Skeletal muscle satellite cell (primary cell): Measurements from ENCODE around the gene TBC1D26.
"Not testable (repeated sequence)": the region's sequence is repeated elsewhere in the genome, so short reads cannot be mapped to it uniquely, and the experiment has no call there.

Experiments
- H3K27me3 ChIP-seq: 2 replicates; pipeline ENCODE4 v1.7.0; 2013; ENCODE audit warnings: low read length; ENCODE audit not compliant: control insufficient read depth, insufficient read depth
- H3K36me3 ChIP-seq: 2 replicates; pipeline ENCODE4 v1.7.0; 2013; ENCODE audit warnings: mild to moderate bottlenecking, control low read depth, low read length; ENCODE audit not compliant: insufficient read depth
- H3K4me1 ChIP-seq: 2 replicates; pipeline ENCODE4 v1.7.0; 2013; ENCODE audit warnings: low read length; ENCODE audit not compliant: control insufficient read depth, insufficient read depth
- H3K4me2 ChIP-seq: 2 replicates; pipeline ENCODE4 v1.7.0; 2013; ENCODE audit warnings: mild to moderate bottlenecking, low read length
- H3K4me3 ChIP-seq: 2 replicates; pipeline ENCODE4 v1.7.0; 2013; ENCODE audit warnings: low read length
- H3K9ac ChIP-seq: 2 replicates; pipeline ENCODE4 v1.7.0; 2013; ENCODE audit warnings: mild to moderate bottlenecking, low read depth, low read length, moderate library complexity
- H3K9me3 ChIP-seq: replicated peaks from 2 replicates; pipeline ENCODE4 v1.7.0; 2013; ENCODE audit warnings: mild to moderate bottlenecking, control low read depth, low read length

Gene TBC1D26

DNA sequence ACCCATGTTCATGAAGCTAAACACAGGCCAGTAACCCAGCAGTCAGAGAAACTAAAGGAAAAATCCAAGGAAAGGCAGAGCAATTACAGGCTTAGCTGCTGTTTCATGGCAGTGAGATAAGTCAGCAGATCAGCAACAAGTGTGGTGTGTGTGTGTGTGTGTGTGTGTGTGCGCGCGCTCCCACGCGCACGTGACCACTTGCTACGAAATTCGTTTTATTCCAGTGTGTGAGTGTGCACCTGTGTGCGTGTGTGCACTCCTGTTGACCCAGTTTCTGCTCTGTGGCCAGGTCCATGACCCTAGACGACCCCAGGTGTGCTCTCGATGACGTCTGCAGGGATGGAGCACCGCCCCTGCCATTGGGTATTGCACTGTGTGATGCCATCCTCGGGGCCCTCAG is 1.5 kb upstream of the TBC1D26 start:
- not testable (repeated sequence) for H3K27me3 ChIP-seq, H3K4me2 ChIP-seq, H3K4me1 ChIP-seq, H3K9me3 ChIP-seq, H3K4me3 ChIP-seq, H3K9ac ChIP-seq, H3K36me3 ChIP-seq

DNA sequence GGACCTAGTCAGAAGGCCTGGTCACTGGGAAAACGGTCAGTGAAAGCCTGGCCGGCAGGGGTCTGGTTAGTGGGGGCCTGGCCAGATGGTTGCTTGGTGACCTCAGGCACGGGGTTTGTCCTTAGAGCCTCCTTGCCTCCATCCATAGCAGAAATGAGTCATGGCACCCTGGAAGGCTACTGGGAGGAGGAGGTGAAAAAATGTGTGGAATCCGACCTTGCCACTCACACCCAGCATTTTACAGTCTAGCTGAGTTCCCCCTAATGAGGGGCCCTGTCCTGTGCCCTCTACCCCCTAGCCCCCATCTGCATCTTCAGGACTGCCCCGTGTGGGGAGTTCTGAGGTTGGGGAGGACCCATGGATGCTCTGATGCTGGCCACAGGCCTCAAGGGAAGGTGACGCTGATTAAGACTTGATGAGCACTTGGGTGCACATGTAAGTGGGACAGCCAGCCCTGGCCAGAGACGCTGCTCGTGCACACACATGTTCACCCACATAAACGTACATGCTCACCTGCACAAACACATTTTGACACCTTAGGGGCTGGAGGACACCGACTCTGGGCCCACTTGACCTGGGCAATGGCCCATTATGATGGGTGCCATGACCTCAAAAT is 1.2 kb downstream of the TBC1D26 start:
- not testable (repeated sequence) for H3K9ac ChIP-seq, H3K4me1 ChIP-seq, H3K27me3 ChIP-seq, H3K4me2 ChIP-seq, H3K4me3 ChIP-seq, H3K36me3 ChIP-seq, H3K9me3 ChIP-seq

DNA sequence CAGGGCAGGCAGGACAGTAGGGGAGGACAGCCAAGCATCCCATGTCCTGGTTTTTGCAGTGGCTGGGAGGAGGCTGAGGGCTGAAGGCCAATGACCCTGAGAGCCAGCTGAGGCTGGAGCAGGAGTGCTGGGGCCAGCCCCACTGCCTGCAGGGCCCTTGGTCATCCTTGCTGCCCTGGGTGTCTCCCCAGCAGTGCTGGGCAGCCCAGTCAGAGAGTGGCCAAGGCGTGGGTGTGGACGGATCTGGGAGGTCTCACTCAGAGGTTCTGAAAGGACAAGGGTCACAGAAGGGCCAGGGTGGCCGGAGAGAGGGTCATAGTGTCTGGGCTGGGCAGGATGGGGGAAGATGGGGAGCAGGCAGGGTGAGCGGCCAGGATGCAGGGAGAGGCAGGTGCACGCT is 4.5 kb downstream of the TBC1D26 start:
- H3K4me1 ChIP-seq, H3K9ac ChIP-seq, H3K9me3 ChIP-seq, H3K4me3 ChIP-seq, H3K27me3 ChIP-seq, H3K4me2 ChIP-seq, H3K36me3 ChIP-seq: not testable (repeated sequence)

DNA sequence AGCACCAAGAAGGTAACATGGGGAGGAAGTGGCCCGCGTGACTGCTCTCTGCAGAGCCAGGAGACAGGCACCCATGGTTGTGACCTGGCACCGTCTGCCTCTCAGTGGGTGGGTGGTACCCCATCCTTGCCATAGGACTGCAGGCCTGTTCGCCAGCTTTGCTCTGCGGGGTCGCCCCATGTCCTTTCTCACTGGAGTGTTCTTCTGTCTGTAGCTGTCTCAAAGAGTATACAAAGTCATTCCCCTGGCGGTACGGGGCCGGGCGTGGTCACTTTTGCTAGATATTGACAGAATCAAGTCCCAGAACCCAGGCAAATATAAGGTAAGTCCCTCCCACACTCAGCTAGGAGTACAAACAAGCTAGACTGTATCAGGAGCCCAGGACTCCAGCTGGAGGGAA is 6.0 kb downstream of the TBC1D26 start:
- H3K27me3 ChIP-seq, result no peaks in the 10 kb centered on the region
- H3K9me3 ChIP-seq, result no peaks in the 10 kb centered on the region
- H3K9ac ChIP-seq, result no peak overlapping the region
- H3K36me3 ChIP-seq, result no peaks in the 10 kb centered on the region
- no peaks in the 10 kb centered on the region for H3K4me1 ChIP-seq
- no peak overlapping the region for H3K4me2 ChIP-seq
- no peak overlapping the region for H3K4me3 ChIP-seq

DNA sequence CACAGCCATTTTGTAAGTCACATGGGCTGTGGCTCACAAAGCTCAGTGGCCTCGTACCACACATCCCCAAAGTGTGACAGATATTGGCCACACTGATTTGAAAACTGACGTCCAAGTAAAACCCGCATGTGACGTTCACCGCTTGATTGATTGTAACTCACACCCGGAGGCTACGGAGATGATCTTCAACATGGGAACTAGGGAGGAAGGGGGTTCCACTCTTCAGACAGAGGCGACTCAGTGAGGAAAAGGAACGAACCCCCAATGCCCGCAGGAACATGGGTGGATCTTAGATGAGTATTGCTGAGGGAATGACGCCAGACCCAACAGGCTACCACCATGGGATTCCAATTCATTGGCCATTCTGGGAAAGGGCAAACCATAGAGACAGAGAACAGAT is 7.2 kb downstream of the TBC1D26 start:
- not testable (repeated sequence) for H3K4me1 ChIP-seq, H3K9me3 ChIP-seq, H3K4me3 ChIP-seq, H3K27me3 ChIP-seq, H3K4me2 ChIP-seq, H3K36me3 ChIP-seq, H3K9ac ChIP-seq

DNA sequence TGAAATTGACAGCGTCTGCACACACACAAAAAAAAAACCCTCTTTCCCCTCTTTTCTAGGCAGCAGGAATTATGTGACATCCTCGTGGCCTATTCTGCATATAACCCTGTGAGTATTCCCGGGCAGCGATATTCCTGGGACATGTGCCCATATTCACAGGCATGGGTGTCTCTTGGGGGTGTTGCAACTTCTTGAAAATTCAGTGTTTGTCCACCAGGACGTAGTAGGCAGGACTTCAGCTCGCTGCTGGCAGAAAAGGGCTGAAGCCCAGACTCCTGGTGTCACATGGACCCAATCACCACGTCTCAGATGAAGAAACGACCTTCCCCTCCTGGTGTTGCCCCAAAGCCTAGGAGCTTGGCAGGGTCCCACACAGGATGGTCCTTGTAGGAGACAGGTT is 8.0 kb downstream of the TBC1D26 start:
- H3K4me1 ChIP-seq, H3K27me3 ChIP-seq, H3K9ac ChIP-seq, H3K9me3 ChIP-seq, H3K4me3 ChIP-seq, H3K4me2 ChIP-seq, H3K36me3 ChIP-seq: not testable (repeated sequence)

DNA sequence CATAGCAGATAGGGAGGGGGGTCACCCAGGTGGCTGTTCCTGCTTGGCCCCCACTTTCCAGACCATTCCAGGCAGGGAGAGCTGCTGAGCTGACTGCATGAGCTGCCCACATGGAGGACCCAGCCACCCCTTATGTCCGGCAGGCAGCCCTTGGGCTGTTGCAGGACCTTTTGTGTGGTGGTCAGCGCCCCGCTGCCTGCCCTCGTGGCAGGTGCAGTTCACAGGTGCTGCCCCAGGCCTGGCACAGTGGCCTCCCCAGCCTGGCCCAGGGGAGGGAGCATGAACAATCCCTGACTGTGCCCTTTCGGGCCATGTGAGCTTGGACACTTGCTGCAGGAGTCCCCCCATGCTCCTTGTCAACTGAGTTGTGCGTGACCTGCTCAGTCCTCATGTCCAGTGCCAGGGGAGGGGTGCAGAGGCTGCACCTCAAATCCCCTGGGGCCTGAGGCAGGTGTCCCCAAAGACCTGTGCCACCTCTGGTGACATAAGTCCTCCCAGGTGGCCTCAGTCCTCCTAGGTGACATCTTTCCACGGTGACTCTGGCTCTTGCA is 8.6 kb downstream of the TBC1D26 start:
- Histone ChIP-seq H3K27me3 (peaks cover 12% of the 10 kb centered on the region), H3K4me2 (no peak overlapping the region), H3K9me3 (no peaks in the 10 kb centered on the region), H3K36me3 (no peaks in the 10 kb centered on the region), H3K9ac (no peak overlapping the region), H3K4me1 (no peaks in the 10 kb centered on the region), H3K4me3 (no peak overlapping the region)

DNA sequence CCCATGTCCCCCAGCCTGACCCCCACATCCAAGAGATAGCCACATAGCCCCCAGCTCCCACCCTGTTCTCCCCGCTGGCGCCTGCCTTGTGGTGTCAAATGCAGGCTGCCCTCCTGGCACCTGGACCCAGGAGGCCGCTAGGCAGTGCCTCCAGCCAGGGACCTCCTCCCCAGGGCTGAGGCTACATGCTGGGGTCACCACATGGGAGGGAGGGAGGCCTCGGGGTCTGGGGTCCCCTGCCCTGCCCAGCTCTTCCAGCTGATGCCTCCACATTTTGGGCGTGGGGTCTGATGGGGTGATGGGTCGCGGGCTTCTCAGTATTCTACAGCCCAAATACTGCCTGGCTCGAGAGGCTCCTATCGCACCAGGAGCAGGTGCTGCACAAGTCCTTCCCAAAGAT is 9.5 kb downstream of the TBC1D26 start:
- Histone ChIP-seq H3K36me3 (no peaks in the 10 kb centered on the region), H3K4me1 (no peaks in the 10 kb centered on the region), H3K4me3 (no peak overlapping the region), H3K4me2 (no peak overlapping the region), H3K9ac (no peak overlapping the region), H3K27me3 (peaks cover 19% of the 10 kb centered on the region), H3K9me3 (no peaks in the 10 kb centered on the region)

DNA sequence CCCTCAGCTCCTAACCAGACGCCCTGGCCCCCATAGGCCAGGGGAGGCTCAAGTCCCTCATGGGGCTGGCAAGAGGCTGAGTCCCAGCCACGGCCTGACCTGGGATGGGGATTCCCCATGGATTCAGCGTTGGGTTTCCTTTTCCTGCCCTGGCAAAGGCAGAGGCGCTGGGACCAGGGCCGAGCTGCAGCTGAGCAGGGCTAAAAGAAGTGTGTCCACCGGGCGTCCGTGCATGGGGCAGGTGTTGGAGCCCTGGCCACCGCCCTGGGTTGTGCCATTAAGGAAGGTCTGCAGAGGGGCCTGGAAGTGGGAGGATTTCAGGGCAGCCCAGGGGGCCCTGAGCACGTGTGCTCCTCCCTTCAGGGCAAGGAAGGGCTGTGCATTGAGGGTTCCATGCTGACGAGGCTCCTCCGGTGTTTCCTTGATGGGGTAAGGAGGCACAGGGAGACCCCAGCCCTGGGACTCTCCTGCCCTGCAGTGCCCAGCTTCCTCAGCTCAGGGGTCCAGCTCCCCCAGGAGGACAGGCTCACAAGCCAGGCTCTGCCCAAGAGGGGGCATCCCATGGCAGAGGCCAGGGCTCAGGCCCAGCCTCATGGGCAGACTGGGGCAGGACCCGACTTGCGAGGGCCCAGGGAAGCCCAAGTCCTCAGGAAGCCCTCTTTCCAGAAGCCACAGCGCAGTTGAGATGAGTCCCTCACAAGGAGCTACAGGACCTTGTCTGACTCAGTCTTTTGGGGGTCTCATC is 10.1 kb downstream of the TBC1D26 start:
- Histone ChIP-seq H3K9ac (no peak overlapping the region), H3K4me1 (no peaks in the 10 kb centered on the region), H3K36me3 (no peaks in the 10 kb centered on the region), H3K27me3 (peaks cover 23% of the 10 kb centered on the region), H3K4me3 (no peak overlapping the region), H3K4me2 (no peak overlapping the region), H3K9me3 (no peaks in the 10 kb centered on the region)

DNA sequence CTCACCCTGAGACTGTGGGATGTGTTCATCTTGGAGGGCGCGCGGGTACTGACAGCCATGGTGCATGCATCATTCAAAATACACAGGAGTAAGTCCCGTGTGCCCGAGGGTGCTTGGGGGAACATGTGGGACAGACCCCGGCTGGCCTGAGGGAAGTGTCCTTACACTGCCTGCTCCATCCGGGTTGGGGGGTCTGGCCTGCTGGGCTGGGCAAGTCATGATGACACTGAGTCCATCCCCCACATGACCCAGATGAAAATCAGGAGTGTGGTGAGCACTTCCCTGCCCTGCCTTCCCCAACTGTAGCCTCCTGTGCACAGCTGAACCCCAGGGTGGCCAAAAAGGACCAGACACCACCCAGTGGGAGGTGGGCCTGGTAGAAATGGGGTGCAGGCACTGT is 10.8 kb downstream of the TBC1D26 start:
- peaks cover 23% of the 10 kb centered on the region for H3K27me3 ChIP-seq
- H3K4me1 ChIP-seq, result no peaks in the 10 kb centered on the region
- H3K36me3 ChIP-seq, result no peaks in the 10 kb centered on the region
- H3K9me3 ChIP-seq, result no peaks in the 10 kb centered on the region
- no peak overlapping the region for H3K4me2 ChIP-seq
- H3K9ac ChIP-seq, result no peak overlapping the region
- no peak overlapping the region for H3K4me3 ChIP-seq

DNA sequence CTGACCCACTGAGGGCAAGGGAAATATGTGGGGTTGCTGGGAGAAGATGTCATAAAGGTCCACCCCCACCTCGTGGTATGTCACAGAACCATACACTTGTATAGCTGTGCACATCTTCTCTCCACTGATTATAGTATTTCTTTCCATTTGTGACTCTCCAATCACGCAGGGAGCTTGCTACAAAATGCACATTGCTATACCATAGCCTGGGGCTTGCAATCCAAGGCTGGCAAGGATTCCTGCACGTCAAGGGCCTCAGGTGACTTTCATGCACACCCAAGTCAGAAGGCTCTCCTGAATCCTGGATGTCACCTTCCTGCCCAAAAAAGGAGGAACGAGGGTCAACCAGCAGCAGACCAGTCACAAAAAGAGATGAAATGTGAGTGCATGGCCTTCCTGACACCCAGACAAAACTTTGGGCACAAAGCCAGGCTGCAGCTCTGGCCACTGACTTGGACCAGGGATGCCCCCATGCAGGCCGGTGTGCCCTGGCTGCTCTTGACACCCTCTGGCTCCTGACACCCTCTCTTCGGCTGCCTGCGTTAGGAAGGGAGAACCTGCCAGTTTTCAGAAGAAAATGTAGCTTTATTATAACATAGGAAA is 12.1 kb downstream of the TBC1D26 start:
- Histone ChIP-seq H3K27me3 (peaks cover 23% of the 10 kb centered on the region), H3K4me3 (no peak overlapping the region), H3K9ac (no peak overlapping the region), H3K9me3 (no peaks in the 10 kb centered on the region), H3K36me3 (no peaks in the 10 kb centered on the region), H3K4me1 (no peaks in the 10 kb centered on the region), H3K4me2 (no peak overlapping the region)

DNA sequence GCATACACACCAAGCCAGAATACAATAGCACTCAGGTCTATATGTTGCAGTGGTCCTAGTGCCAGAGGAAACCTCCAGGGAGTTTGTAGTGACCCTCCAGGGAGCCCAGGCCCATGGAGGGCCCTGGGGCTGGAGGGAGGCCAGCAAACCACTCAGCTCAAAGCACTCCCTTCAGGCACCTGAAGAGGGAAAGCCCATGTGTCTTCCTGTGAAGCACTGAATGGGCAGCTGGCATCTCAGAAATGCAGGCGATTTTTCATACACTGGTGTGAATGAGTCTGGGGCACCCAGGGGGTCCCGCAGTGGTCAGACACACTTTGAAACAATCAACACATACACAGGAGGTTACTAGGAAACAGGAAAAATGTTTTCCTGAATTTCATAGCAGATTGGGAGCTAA is 12.8 kb downstream of the TBC1D26 start:
- Histone ChIP-seq H3K9ac (no peak overlapping the region), H3K27me3 (peaks cover 23% of the 10 kb centered on the region), H3K36me3 (no peaks in the 10 kb centered on the region), H3K4me3 (no peak overlapping the region), H3K9me3 (no peaks in the 10 kb centered on the region), H3K4me1 (no peaks in the 10 kb centered on the region), H3K4me2 (no peak overlapping the region)
